Activated CD4-positive, CD25-positive, alpha-beta regulatory T cell treated with anti-CD3 and anti-CD28 coated beads, Interleukin-2, amount 50 U/mL, for 72 hours (primary cell): Measurements from ENCODE around the gene DMD.

ENCODE experiments used
- DNase-seq: peaks from one replicate; pipeline ENCODE4 v3.0.0; 2021

DMD gene

GRCh38 chrX:31555506-31555905 is 1655.8 kb downstream of the DMD start:
- no peak for DNase-seq

GRCh38 chrX:31551913-31552312 is 1659.4 kb downstream of the DMD start:
- DNase-seq, result no peak

- DNase-seq, result no peak
Observed at GRCh38 chrX:31550158-31550557, 1661.2 kb downstream of the DMD start.

- DNase-seq, result no peak
Observed at GRCh38 chrX:31547816-31548215, 1663.5 kb downstream of the DMD start.

GRCh38 chrX:31547416-31547815 is 1663.9 kb downstream of the DMD start:
- no peak for DNase-seq

GRCh38 chrX:31546126-31546525 is 1665.2 kb downstream of the DMD start:
- no peak for DNase-seq

- DNase-seq, result no peak
Observed at GRCh38 chrX:31545726-31546125, 1665.6 kb downstream of the DMD start.

GRCh38 chrX:31545191-31545590 is 1666.2 kb downstream of the DMD start:
- no peak for DNase-seq

- DNase-seq, result no peak
Observed at GRCh38 chrX:31543634-31544033, 1667.7 kb downstream of the DMD start.

- no peak for DNase-seq
Observed at GRCh38 chrX:31542566-31542965, 1668.8 kb downstream of the DMD start.

GRCh38 chrX:31540313-31540712 is 1671.0 kb downstream of the DMD start:
- no peak for DNase-seq

GRCh38 chrX:31527455-31528126 is 1683.8 kb downstream of the DMD start:
- DNase-seq, result no peak

GRCh38 chrX:31523884-31524536 is 1687.3 kb downstream of the DMD start:
- DNase-seq, result no peak

- no peak for DNase-seq
Observed at GRCh38 chrX:31522760-31523159, 1688.6 kb downstream of the DMD start.

- DNase-seq, result no peak
Observed at GRCh38 chrX:31521941-31522340, 1689.4 kb downstream of the DMD start.

GRCh38 chrX:31516527-31516926 is 1694.8 kb downstream of the DMD start:
- no peak for DNase-seq

GRCh38 chrX:31508338-31508737 is 1703.0 kb downstream of the DMD start:
- no peak for DNase-seq

GRCh38 chrX:31506928-31507327 is 1704.4 kb downstream of the DMD start:
- no peak for DNase-seq

- DNase-seq, result no peak
Observed at GRCh38 chrX:31506360-31506759, 1705.0 kb downstream of the DMD start.

- DNase-seq, result no peak
Observed at GRCh38 chrX:31500921-31501320, 1710.4 kb downstream of the DMD start.

GRCh38 chrX:31499109-31499508 is 1712.2 kb downstream of the DMD start:
- DNase-seq, result no peak

- no peak for DNase-seq
Observed at GRCh38 chrX:31497086-31497485, 1714.3 kb downstream of the DMD start.

- DNase-seq, result no peak
Observed at GRCh38 chrX:31487951-31488350, 1723.4 kb downstream of the DMD start.

GRCh38 chrX:31483336-31483735 is 1728.0 kb downstream of the DMD start:
- DNase-seq, result no peak

- no peak for DNase-seq
Observed at GRCh38 chrX:31480696-31481095, 1730.7 kb downstream of the DMD start.
